HUDEP-2 (cell line): ENCODE results near the gene PTPN3.
"Not testable (repeated sequence)": the region's sequence is repeated elsewhere in the genome, so short reads cannot be mapped to it uniquely, and the experiment has no call there.

Source experiments
- DNase-seq, 76 experiments: peaks; one replicate each; lab custom pipeline; 2025; ENCODE audit not compliant: unreplicated experiment in 76 of 76; lab: John Stamatoyannopoulos, UW

PTPN3 gene

GRCh38 chr9:109403766-109404320, 94.3 kb downstream of the PTPN3 start:
- DNase-seq = no peak

- DNase-seq = no peak
Observed at GRCh38 chr9:109403116-109403515, 95.0 kb downstream of the PTPN3 start.

GRCh38 chr9:109401990-109402318, 96.2 kb downstream of the PTPN3 start:
- no peak for DNase-seq

GRCh38 chr9:109401169-109401989, 96.7 kb downstream of the PTPN3 start:
- DNase-seq = peak in 57 of 76 experiments; percentile 1 to 65 (median 33)

GRCh38 chr9:109399258-109399767, 98.8 kb downstream of the PTPN3 start:
- no peak for DNase-seq

GRCh38 chr9:109391176-109391575, 106.9 kb downstream of the PTPN3 start:
- no peak for DNase-seq

GRCh38 chr9:109387856-109388255, 110.3 kb downstream of the PTPN3 start:
- no peak for DNase-seq

GRCh38 chr9:109387206-109387605, 110.9 kb downstream of the PTPN3 start:
- DNase-seq = no peak

GRCh38 chr9:109385499-109385898, 112.6 kb downstream of the PTPN3 start:
- DNase-seq = no peak

- DNase-seq = no peak
Observed at GRCh38 chr9:109383947-109384346, 114.2 kb downstream of the PTPN3 start.

- no peak for DNase-seq
Observed at GRCh38 chr9:109383356-109383755, 114.8 kb downstream of the PTPN3 start.

GRCh38 chr9:109382585-109382984, 115.5 kb downstream of the PTPN3 start:
- no peak for DNase-seq

GRCh38 chr9:109382182-109382581, 115.9 kb downstream of the PTPN3 start:
- DNase-seq = no peak

GRCh38 chr9:109381011-109381729, 116.9 kb downstream of the PTPN3 start:
- DNase-seq = no peak

- no peak for DNase-seq
Observed at GRCh38 chr9:109379513-109379912, 118.6 kb downstream of the PTPN3 start.

- no peak for DNase-seq
Observed at GRCh38 chr9:109378316-109378715, 119.8 kb downstream of the PTPN3 start.

- DNase-seq = no peak
Observed at GRCh38 chr9:109372246-109372645, 125.9 kb downstream of the PTPN3 start.

- no peak for DNase-seq
Observed at GRCh38 chr9:109371374-109371773, 126.7 kb downstream of the PTPN3 start.

- DNase-seq = no peak
Observed at GRCh38 chr9:109369285-109369684, 128.8 kb downstream of the PTPN3 start.

GRCh38 chr9:109360771-109361170, 137.3 kb downstream of the PTPN3 start:
- no peak for DNase-seq

GRCh38 chr9:109358968-109359603, 139.0 kb downstream of the PTPN3 start:
- DNase-seq = not testable (repeated sequence)
